ENCODE results near the gene SIRT3. TPM values are rescaled to one million over a fixed set of nuclear protein-coding genes. Genes with fewer than 3 reads are reported as not detected.

SIRT3 gene
- total and polyA plus RNA-seq, 4 donors: 9.9 to 17.1 (median 14.6) TPM

DNA sequence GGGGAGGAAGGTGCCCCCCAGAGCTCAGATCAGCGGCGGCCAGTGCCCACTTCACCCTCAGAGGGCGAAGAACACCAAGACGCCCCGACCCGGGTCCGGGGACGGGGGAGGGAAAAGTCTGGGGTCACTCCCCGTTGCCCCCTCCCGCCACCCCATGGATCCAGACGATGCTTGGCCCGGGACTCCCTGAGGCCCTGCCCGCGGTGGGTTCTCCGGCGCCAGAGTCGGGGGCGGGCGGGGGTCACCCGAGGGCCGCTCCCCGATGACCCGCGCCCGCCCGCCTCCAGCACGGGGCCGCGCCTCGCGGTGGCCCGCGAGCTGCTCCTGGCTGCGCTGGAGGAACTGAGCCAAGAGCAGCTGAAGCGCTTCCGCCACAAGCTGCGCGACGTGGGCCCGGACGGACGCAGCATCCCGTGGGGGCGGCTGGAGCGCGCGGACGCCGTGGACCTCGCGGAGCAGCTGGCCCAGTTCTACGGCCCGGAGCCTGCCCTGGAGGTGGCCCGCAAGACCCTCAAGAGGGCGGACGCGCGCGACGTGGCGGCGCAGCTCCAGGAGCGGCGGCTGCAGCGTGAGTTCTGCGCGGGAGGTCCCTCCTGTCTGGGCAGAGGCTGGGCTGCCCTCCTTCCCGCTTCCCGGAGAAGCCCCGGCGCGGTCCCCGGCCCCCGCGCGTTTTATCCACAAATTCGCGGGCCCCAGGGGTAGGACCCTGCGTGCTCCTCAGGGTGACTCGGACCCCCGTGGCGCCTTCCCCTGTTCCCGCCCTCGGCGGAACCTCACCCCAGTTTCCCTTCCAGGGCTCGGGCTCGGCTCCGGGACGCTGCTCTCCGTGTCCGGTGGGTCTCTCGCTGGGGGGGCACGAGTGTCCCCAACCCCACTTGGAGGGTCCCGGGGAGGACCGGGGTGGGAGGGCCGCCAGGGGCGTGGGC, 43.2 kb upstream of the SIRT3 start:
- WGBS: 13% methylated on average over 97 of the region's 97 CpGs
- Histone ChIP-seq H3K9me3 (ENCODE audit: control insufficient read depth in 4 of 4, low read length in 3 of 4) (no peaks in the 10 kb centered on the region), H3K4me3 (ENCODE audit: low read depth in 1 of 3, low read length in 3 of 3) (peak overlapping the region; percentile 56 to 65 (median 61)), H3K4me1 (ENCODE audit: control insufficient read depth in 4 of 4, insufficient read depth in 4 of 4, low read length in 3 of 4) (peaks cover 12 to 43% (median 30%) of the 10 kb centered on the region in 4 donors), H3K36me3 (ENCODE audit: control insufficient read depth in 4 of 4, insufficient read depth in 3 of 4, low read depth in 1 of 4, low read length in 3 of 4) (no peaks in the 10 kb centered on the region), H3K27ac (ENCODE audit: low read depth in 1 of 2, low read length in 2 of 2) (peak overlapping the region; percentile 68 to 72), H3K27me3 (ENCODE audit: control insufficient read depth in 4 of 4, insufficient read depth in 4 of 4, low read length in 3 of 4) (no peaks in the 10 kb centered on the region), H3K9ac (ENCODE audit: low read depth in 1 of 2, low read length in 2 of 2) (peak overlapping the region in 1 of 2 donors; percentile 52)
- no peak for DNase-seq (ENCODE audit: low spot score)
- TF ChIP-seq RAD21 (IDR thresholded peaks at IDR 0.05) (no peak), GABPA (IDR thresholded peaks at IDR 0.05 in 1 of 2, conservative IDR thresholded peaks at IDR 0.05 in 1 of 2) (no peak), EGR1 (IDR thresholded peaks at IDR 0.05; ENCODE audit: low read depth in 2 of 2) (no peak), FOXA1 (IDR thresholded peaks at IDR 0.05) (no peak), FOXA2 (IDR thresholded peaks at IDR 0.05) (no peak), JUND (IDR thresholded peaks at IDR 0.05) (no peak)
- TF ChIP-seq, protein P1, sequence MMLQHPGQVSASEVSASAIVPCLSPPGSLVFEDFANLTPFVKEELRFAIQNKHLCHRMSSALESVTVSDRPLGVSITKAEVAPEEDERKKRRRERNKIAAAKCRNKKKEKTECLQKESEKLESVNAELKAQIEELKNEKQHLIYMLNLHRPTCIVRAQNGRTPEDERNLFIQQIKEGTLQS (IDR thresholded peaks at IDR 0.05): no peak
- TF ChIP-seq, protein P2, sequence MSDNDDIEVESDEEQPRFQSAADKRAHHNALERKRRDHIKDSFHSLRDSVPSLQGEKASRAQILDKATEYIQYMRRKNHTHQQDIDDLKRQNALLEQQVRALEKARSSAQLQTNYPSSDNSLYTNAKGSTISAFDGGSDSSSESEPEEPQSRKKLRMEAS (IDR thresholded peaks at IDR 0.05): no peak

DNA sequence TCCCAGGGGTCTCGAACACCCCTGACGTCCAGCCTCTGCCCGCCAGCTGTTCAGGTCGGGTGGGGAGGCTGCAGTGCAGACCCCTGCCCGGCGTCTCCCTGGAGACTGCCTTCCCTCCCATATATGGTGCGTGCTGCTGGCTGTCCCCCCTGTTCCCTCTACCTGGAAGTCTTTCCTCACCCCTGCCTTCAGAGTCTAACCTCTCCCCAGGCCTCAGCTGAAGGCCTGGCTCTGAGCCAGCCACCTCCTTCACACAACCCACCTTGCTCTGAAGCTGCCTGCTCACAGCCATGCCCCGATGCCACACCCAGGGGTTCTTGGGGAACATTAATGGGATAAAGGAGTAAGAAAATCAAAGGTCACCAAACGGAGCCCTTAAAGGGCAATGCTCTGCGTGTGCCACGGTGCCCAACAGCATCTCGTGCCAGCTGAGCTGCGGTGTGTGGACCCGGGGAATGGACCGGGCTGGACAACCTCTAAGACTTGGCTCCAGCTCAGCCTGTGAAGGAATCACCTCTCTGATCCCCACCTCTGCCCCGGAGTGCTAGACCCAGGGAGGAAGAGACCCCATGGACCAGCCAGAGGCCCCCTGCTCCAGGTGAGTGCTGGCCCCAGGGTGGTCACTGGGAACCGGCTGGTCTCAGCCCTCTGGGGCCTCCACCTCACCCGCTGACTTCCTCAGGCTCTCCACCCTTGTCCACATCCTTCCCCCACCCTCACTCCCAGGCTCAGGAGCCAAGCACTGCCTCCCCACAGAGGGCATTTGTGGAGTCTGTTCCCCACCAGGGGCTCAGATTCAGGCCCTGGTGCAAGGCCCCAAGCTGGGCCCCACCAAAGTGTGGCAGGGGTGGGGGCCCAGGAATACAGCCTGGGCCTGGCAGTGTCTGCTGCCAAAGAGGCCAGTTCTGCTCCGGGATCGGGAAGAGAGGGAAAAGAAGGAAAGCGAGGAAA, 42.1 kb upstream of the SIRT3 start, which contains the start of gene NLRP6:
Gene NLRP6 (plus strand): TSS at position 407 of the 951 bp plus-strand sequence. CDS start 163 bp downstream, at position 570.
- WGBS: 73% methylated on average over 21 of the region's 21 CpGs
- Histone ChIP-seq H3K9ac (ENCODE audit: low read depth in 1 of 2, low read length in 2 of 2) (no peak within 1 kb of the TSS), H3K27me3 (ENCODE audit: control insufficient read depth in 4 of 4, insufficient read depth in 4 of 4, low read length in 3 of 4) (no peaks in the 10 kb centered on the region), H3K36me3 (ENCODE audit: control insufficient read depth in 4 of 4, insufficient read depth in 3 of 4, low read depth in 1 of 4, low read length in 3 of 4) (no peaks in the 10 kb centered on the region), H3K27ac (ENCODE audit: low read depth in 1 of 2, low read length in 2 of 2) (no peak within 1 kb of the TSS), H3K4me1 (ENCODE audit: control insufficient read depth in 4 of 4, insufficient read depth in 4 of 4, low read length in 3 of 4) (peaks cover 12 to 43% (median 30%) of the 10 kb centered on the region in 4 donors), H3K4me3 (ENCODE audit: low read depth in 1 of 3, low read length in 3 of 3) (peak within 1 kb of the TSS; percentile 56 to 65 (median 61)), H3K9me3 (ENCODE audit: control insufficient read depth in 4 of 4, low read length in 3 of 4) (no peaks in the 10 kb centered on the region)
- no peak for DNase-seq (ENCODE audit: low spot score)
- TF ChIP-seq, protein P3, sequence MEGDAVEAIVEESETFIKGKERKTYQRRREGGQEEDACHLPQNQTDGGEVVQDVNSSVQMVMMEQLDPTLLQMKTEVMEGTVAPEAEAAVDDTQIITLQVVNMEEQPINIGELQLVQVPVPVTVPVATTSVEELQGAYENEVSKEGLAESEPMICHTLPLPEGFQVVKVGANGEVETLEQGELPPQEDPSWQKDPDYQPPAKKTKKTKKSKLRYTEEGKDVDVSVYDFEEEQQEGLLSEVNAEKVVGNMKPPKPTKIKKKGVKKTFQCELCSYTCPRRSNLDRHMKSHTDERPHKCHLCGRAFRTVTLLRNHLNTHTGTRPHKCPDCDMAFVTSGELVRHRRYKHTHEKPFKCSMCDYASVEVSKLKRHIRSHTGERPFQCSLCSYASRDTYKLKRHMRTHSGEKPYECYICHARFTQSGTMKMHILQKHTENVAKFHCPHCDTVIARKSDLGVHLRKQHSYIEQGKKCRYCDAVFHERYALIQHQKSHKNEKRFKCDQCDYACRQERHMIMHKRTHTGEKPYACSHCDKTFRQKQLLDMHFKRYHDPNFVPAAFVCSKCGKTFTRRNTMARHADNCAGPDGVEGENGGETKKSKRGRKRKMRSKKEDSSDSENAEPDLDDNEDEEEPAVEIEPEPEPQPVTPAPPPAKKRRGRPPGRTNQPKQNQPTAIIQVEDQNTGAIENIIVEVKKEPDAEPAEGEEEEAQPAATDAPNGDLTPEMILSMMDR (IDR thresholded peaks at IDR 0.05; ENCODE audit: low read depth, low read length, missing input control): no peak
- TF ChIP-seq EGR1 (IDR thresholded peaks at IDR 0.05; ENCODE audit: low read depth in 2 of 2): no peak
- no peak for TF ChIP-seq RAD21 (IDR thresholded peaks at IDR 0.05)
- TF ChIP-seq NR2F2 (IDR thresholded peaks at IDR 0.05): no peak
- no peak for TF ChIP-seq RXRA (IDR thresholded peaks at IDR 0.05)
- TF ChIP-seq HNF4G (IDR thresholded peaks at IDR 0.05): no peak
- TF ChIP-seq, protein P1 (IDR thresholded peaks at IDR 0.05): no peak
- TF ChIP-seq FOXA1 (IDR thresholded peaks at IDR 0.05): no peak
- no peak for TF ChIP-seq TAF1 (conservative IDR thresholded peaks at IDR 0.05)
- TF ChIP-seq, protein P4, sequence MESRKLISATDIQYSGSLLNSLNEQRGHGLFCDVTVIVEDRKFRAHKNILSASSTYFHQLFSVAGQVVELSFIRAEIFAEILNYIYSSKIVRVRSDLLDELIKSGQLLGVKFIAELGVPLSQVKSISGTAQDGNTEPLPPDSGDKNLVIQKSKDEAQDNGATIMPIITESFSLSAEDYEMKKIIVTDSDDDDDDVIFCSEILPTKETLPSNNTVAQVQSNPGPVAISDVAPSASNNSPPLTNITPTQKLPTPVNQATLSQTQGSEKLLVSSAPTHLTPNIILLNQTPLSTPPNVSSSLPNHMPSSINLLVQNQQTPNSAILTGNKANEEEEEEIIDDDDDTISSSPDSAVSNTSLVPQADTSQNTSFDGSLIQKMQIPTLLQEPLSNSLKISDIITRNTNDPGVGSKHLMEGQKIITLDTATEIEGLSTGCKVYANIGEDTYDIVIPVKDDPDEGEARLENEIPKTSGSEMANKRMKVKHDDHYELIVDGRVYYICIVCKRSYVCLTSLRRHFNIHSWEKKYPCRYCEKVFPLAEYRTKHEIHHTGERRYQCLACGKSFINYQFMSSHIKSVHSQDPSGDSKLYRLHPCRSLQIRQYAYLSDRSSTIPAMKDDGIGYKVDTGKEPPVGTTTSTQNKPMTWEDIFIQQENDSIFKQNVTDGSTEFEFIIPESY (IDR thresholded peaks at IDR 0.05): no peak
- TF ChIP-seq JUND (IDR thresholded peaks at IDR 0.05): no peak
- TF ChIP-seq, protein P2 (IDR thresholded peaks at IDR 0.05): no peak
- TF ChIP-seq GABPA (IDR thresholded peaks at IDR 0.05 in 1 of 2, conservative IDR thresholded peaks at IDR 0.05 in 1 of 2): no peak
- TF ChIP-seq FOXA2 (IDR thresholded peaks at IDR 0.05): no peak
- TF ChIP-seq YY1 (IDR thresholded peaks at IDR 0.05): no peak
- TF ChIP-seq, protein P5, sequence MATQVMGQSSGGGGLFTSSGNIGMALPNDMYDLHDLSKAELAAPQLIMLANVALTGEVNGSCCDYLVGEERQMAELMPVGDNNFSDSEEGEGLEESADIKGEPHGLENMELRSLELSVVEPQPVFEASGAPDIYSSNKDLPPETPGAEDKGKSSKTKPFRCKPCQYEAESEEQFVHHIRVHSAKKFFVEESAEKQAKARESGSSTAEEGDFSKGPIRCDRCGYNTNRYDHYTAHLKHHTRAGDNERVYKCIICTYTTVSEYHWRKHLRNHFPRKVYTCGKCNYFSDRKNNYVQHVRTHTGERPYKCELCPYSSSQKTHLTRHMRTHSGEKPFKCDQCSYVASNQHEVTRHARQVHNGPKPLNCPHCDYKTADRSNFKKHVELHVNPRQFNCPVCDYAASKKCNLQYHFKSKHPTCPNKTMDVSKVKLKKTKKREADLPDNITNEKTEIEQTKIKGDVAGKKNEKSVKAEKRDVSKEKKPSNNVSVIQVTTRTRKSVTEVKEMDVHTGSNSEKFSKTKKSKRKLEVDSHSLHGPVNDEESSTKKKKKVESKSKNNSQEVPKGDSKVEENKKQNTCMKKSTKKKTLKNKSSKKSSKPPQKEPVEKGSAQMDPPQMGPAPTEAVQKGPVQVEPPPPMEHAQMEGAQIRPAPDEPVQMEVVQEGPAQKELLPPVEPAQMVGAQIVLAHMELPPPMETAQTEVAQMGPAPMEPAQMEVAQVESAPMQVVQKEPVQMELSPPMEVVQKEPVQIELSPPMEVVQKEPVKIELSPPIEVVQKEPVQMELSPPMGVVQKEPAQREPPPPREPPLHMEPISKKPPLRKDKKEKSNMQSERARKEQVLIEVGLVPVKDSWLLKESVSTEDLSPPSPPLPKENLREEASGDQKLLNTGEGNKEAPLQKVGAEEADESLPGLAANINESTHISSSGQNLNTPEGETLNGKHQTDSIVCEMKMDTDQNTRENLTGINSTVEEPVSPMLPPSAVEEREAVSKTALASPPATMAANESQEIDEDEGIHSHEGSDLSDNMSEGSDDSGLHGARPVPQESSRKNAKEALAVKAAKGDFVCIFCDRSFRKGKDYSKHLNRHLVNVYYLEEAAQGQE (IDR thresholded peaks at IDR 0.05): no peak
- TF ChIP-seq HNF4A (conservative IDR thresholded peaks at IDR 0.05): no peak
- no peak for TF ChIP-seq SP1 (IDR thresholded peaks at IDR 0.05)
